ENCODE results near the gene IL17RA.

DNA sequence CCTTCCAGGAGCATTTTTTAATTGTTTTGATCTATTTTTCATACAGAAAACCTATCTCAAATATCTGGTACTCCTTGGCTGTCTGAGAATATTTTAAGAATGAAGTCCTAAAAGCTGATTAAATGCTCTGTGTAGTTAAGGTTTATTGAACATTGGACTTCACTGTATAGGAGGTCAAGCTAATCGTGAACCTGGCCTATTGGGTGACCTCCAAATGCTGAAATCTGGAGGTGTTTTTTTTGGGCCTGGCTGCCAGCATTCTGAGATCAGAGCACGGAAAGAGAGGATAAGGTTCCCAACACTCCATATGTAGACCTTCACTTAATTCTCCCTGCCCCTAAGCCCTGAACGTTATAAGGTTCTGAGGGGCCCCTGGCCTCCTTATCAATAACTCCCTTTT is 8.3 kb downstream of the IL17RA start:
- TF ChIP-seq POLR2AphosphoS5 (IDR thresholded peaks at IDR 0.05) (no peak), CTCF (IDR thresholded peaks at IDR 0.05) (no peak), POLR2A (IDR thresholded peaks at IDR 0.05) (no peak), EP300 (IDR thresholded peaks at IDR 0.05) (no peak)
